CD14-positive monocyte (primary cell): ENCODE results near the gene HEXA. TPM values are rescaled to one million over a fixed set of nuclear protein-coding genes. Genes with fewer than 3 reads are reported as not detected.
A peak's percentile ranks its signal among the peaks of the same experiment; 100 is the strongest.

Source experiments
- DNase-seq, 3 donors: peaks; one replicate each; pipeline ENCODE4 v3.0.0-alpha.2; 2011 to 2022
- H2AFZ ChIP-seq: 2 replicates; pipeline ENCODE4 v1.6.0; 2012; ENCODE audit warnings: mild to moderate bottlenecking, low read depth, low read length, inconsistent platforms; ENCODE audit not compliant: insufficient read depth, poor library complexity, severe bottlenecking
- H3K27ac ChIP-seq, 2 donors: 1 replicate in 1 of 2; 2 replicates in 1 of 2; pipeline ENCODE4 v1.5.1; 2012 to 2013; ENCODE audit warnings: low read length in 2 of 2, control low read depth in 1 of 2, inconsistent platforms in 1 of 2, low read depth in 1 of 2, mild to moderate bottlenecking in 1 of 2
- H3K27me3 ChIP-seq, 2 donors: one replicate each; pipeline versions ENCODE4 v1.6.0 to v1.6.1; 2011 to 2013; ENCODE audit warnings: low read length in 2 of 2; ENCODE audit not compliant: control insufficient read depth in 2 of 2, insufficient read depth in 2 of 2
- H3K36me3 ChIP-seq, 2 donors: replicated peaks in 1 of 2; 1 replicate in 1 of 2; 2 replicates in 1 of 2; pipeline versions ENCODE4 v1.5.1 to v1.6.1; 2012 to 2013; ENCODE audit warnings: low read length in 2 of 2, control low read depth in 1 of 2, inconsistent platforms in 1 of 2, mild to moderate bottlenecking in 1 of 2; ENCODE audit not compliant: insufficient read depth in 2 of 2, control insufficient read depth in 1 of 2
- H3K4me1 ChIP-seq, 2 donors: 1 replicate in 1 of 2; 2 replicates in 1 of 2; pipeline versions ENCODE4 v1.5.1 to v1.6.1; 2012 to 2013; ENCODE audit warnings: low read length in 2 of 2, control low read depth in 1 of 2, inconsistent platforms in 1 of 2, mild to moderate bottlenecking in 1 of 2, moderate library complexity in 1 of 2; ENCODE audit not compliant: insufficient read depth in 2 of 2, control insufficient read depth in 1 of 2
- H3K4me2 ChIP-seq: replicated peaks from 2 replicates; pipeline ENCODE3; 2012; ENCODE audit warnings: low read length, moderate library complexity, mild to moderate bottlenecking; ENCODE audit not compliant: poor library complexity, severe bottlenecking; ENCODE audit errors: extremely low read depth
- H3K4me3 ChIP-seq, 3 experiments: fragments of 200-600 bp in 1 of 3; sonication (generic) in 1 of 3; replicated peaks in 1 of 3; 1 replicate in 2 of 3; 2 replicates in 1 of 3; pipeline ENCODE4 v1.5.1; 2011 to 2013; ENCODE audit warnings: low read length in 3 of 3, mild to moderate bottlenecking in 3 of 3, control low read depth in 2 of 3, low read depth in 2 of 3, inconsistent platforms in 1 of 3, moderate library complexity in 1 of 3
- H3K79me2 ChIP-seq: 2 replicates; pipeline ENCODE4 v1.6.0; 2012; ENCODE audit warnings: mild to moderate bottlenecking, control low read depth, inconsistent platforms, low read length, moderate library complexity; ENCODE audit not compliant: insufficient read depth
- H3K9ac ChIP-seq: 2 replicates; pipeline ENCODE4 v1.6.0; 2017; ENCODE audit warnings: low read length, mild to moderate bottlenecking; ENCODE audit not compliant: insufficient read depth, poor library complexity, severe bottlenecking
- H3K9me3 ChIP-seq, 2 donors: replicated peaks in 1 of 2; 1 replicate in 1 of 2; 2 replicates in 1 of 2; pipeline versions ENCODE4 v1.5.1 to v1.6.1; 2012 to 2013; ENCODE audit warnings: low read length in 2 of 2, control low read depth in 1 of 2; ENCODE audit not compliant: control insufficient read depth in 1 of 2, insufficient read depth in 1 of 2
- H4K20me1 ChIP-seq: 2 replicates; pipeline ENCODE4 v1.6.0; 2012; ENCODE audit warnings: mild to moderate bottlenecking, low read length, control low read depth, moderate library complexity; ENCODE audit not compliant: insufficient read depth
- H3K27ac Mint-ChIP-seq, 7 donors: one replicate each; pipeline ENCODE4 v1.8.0; 2020; ENCODE audit warnings: mild to moderate bottlenecking in 7 of 7, mixed read lengths in 7 of 7, moderate library complexity in 6 of 7, inconsistent platforms in 2 of 7
- H3K27me3 Mint-ChIP-seq, 3 donors: one replicate each; pipeline ENCODE4 v1.8.0; 2021 to 2022; ENCODE audit warnings: low read depth in 3 of 3, mild to moderate bottlenecking in 3 of 3, mixed read lengths in 3 of 3, moderate library complexity in 3 of 3, inconsistent platforms in 1 of 3
- H3K36me3 Mint-ChIP-seq, 2 donors: one replicate each; pipeline ENCODE4 v1.8.0; 2020; ENCODE audit warnings: mixed read lengths in 2 of 2, inconsistent platforms in 1 of 2, mild to moderate bottlenecking in 1 of 2
- H3K4me1 Mint-ChIP-seq: one replicate; pipeline ENCODE4 v1.8.0; 2020; ENCODE audit warnings: mild to moderate bottlenecking, mixed read lengths
- H3K4me3 Mint-ChIP-seq, 2 donors: one replicate each; pipeline ENCODE4 v1.8.0; 2020; ENCODE audit warnings: mild to moderate bottlenecking in 2 of 2, mixed read lengths in 2 of 2, moderate library complexity in 1 of 2
- H3K9me3 Mint-ChIP-seq, 7 donors: one replicate each; pipeline ENCODE4 v1.8.0; 2020 to 2022; ENCODE audit warnings: mixed read lengths in 7 of 7, mild to moderate bottlenecking in 6 of 7, moderate library complexity in 6 of 7, inconsistent platforms in 2 of 7
- CTCF ChIP-seq: fragments of 200-600 bp; IDR thresholded peaks from one replicate; pipeline ENCODE4 v1.8.0; 2022; ENCODE audit warnings: antibody characterized with exemption, mild to moderate bottlenecking
- WGBS: methylation state at CpG from one replicate; pipeline ENCODE4 v1.1.5; 2013; ENCODE audit warnings: missing lambda C conversion rate; ENCODE audit not compliant: insufficient coverage; 5-methylcytosine and 5-hydroxymethylcytosine counted together
- intact Hi-C, 2 donors: fragments of 100-400 bp; cut with micrococcal nuclease; formaldehyde crosslinking; loops; one replicate each; pipeline versions ENCODE4 v1.15.0 to v1.15.1; 2023
- polyA plus RNA-seq, 3 donors: library from polyadenylated mRNA; depleted of rRNA in 1 of 3; unstranded in 2 of 3; stranded (reverse) in 1 of 3; fragments of 300-500 nt in 2 of 3; fragments of >200 nt in 1 of 3; fragmentation: Illumina TruSeq in 2 of 3; gene quantifications; 1 replicate in 2 of 3; 2 replicates in 1 of 3; pipeline ENCODE4 v1.2.3, GENCODE V29; 2012 to 2021

The HEXA gene
- polyA plus RNA-seq, 3 donors, result 164 to 192 (median 186) TPM

GRCh38 chr15:72345806-72346205, 30.0 kb downstream of the HEXA start:
- peaks cover 69 to 94% of the 10 kb centered on the region in 2 donors for H3K36me3 Mint-ChIP-seq
- no peaks in the 10 kb centered on the region for H3K9me3 Mint-ChIP-seq
- no peaks in the 10 kb centered on the region for H4K20me1 ChIP-seq
- intact Hi-C loops, result no loop called here
- H3K4me1 Mint-ChIP-seq, result peaks cover 2% of the 10 kb centered on the region
- no peak overlapping the region for H3K27ac ChIP-seq
- peaks cover 81 to 91% of the 10 kb centered on the region in 2 donors for H3K36me3 ChIP-seq
- peak overlapping the region in 1 of 7 donors; percentile 36 for H3K27ac Mint-ChIP-seq
- H2AFZ ChIP-seq, result no peak overlapping the region
- no peak overlapping the region for H3K9ac ChIP-seq
- no peak for DNase-seq
- no peak overlapping the region for H3K4me2 ChIP-seq
- no peak overlapping the region for H3K4me3 Mint-ChIP-seq
- H3K4me1 ChIP-seq, result no peaks in the 10 kb centered on the region
- peaks cover 0 to 3% (median 0%) of the 10 kb centered on the region in 3 donors for H3K27me3 Mint-ChIP-seq
- no peaks in the 10 kb centered on the region for H3K79me2 ChIP-seq
- no peak for TF ChIP-seq CTCF
- no peak overlapping the region for H3K4me3 ChIP-seq
- H3K9me3 ChIP-seq, result no peaks in the 10 kb centered on the region
- WGBS, result no CpG with 5 or more reads among the region's 3 CpGs
- H3K27me3 ChIP-seq, result no peaks in the 10 kb centered on the region

- Histone ChIP-seq H3K4me3 (no peak overlapping the region), H3K79me2 (no peaks in the 10 kb centered on the region), H4K20me1 (no peaks in the 10 kb centered on the region), H3K9me3 (no peaks in the 10 kb centered on the region), H2AFZ (no peak overlapping the region), H3K27me3 (no peaks in the 10 kb centered on the region), H3K27ac (no peak overlapping the region), H3K4me2 (no peak overlapping the region), H3K9ac (no peak overlapping the region), H3K36me3 (peaks cover 76 to 86% of the 10 kb centered on the region in 2 donors), H3K4me1 (no peaks in the 10 kb centered on the region)
- intact Hi-C loops, result no loop called here
- peaks cover 3% of the 10 kb centered on the region for H3K4me1 Mint-ChIP-seq
- peaks cover 0 to 3% (median 0%) of the 10 kb centered on the region in 3 donors for H3K27me3 Mint-ChIP-seq
- no peaks in the 10 kb centered on the region for H3K9me3 Mint-ChIP-seq
- H3K36me3 Mint-ChIP-seq, result peaks cover 64 to 94% of the 10 kb centered on the region in 2 donors
- TF ChIP-seq CTCF, result no peak
- DNase-seq, result no peak
- 95% methylated on average over 5 of the region's 7 CpGs for WGBS
- peak overlapping the region in 1 of 7 donors; percentile 26 for H3K27ac Mint-ChIP-seq
- no peak overlapping the region for H3K4me3 Mint-ChIP-seq
Measured at GRCh38 chr15:72345280-72345679, 30.5 kb downstream of the HEXA start.
